GM12878 (cell line): ENCODE data around the gene PIM2. TPM values are rescaled to one million over a fixed set of nuclear protein-coding genes. Genes with fewer than 3 reads are reported as not detected.

Experiments
- CEBPZ ChIP-seq: fragments of 150-350 bp; IDR thresholded peaks from 2 replicates; pipeline ENCODE4 v1.6.1; 2016; ENCODE audit warnings: low read depth, low read length
- CUX1 ChIP-seq: IDR thresholded peaks from 2 replicates; pipeline ENCODE4 v1.6.1; 2012; ENCODE audit warnings: improper control_type of control experiment, low read depth, low read length; ENCODE audit not compliant: insufficient replicate concordance
- E2F8 ChIP-seq: fragments of 450-650 bp; IDR thresholded peaks from 2 replicates; pipeline ENCODE4 v1.6.1; 2018; ENCODE audit warnings: mild to moderate bottlenecking, low read depth, moderate library complexity; ENCODE audit not compliant: partially characterized antibody
- IKZF1 ChIP-seq: fragments of 450-650 bp; conservative IDR thresholded peaks from 2 replicates; pipeline ENCODE4 v1.6.1; 2017; ENCODE audit warnings: antibody characterized with exemption, mild to moderate bottlenecking
- MEF2A ChIP-seq: IDR thresholded peaks from 2 replicates; pipeline ENCODE4 v1.6.1; 2011; ENCODE audit warnings: low read depth, mild to moderate bottlenecking, low read length, moderate library complexity; ENCODE audit not compliant: insufficient read depth
- MTA2 ChIP-seq: fragments of 450-650 bp; IDR thresholded peaks from 2 replicates; pipeline ENCODE4 v1.6.1; 2016; ENCODE audit warnings: low read depth, mild to moderate bottlenecking, moderate library complexity
- MYB ChIP-seq: fragments of 150-350 bp; IDR thresholded peaks from 2 replicates; pipeline ENCODE4 v1.6.1; 2014; ENCODE audit warnings: mild to moderate bottlenecking, low read depth, low read length, borderline replicate concordance
- NBN ChIP-seq: fragments of 450-650 bp; IDR thresholded peaks from 2 replicates; pipeline ENCODE4 v1.6.1; 2016
- NFIC ChIP-seq: IDR thresholded peaks from 2 replicates; pipeline ENCODE4 v1.6.1; 2012; ENCODE audit warnings: low read depth, mild to moderate bottlenecking, inconsistent platforms, low read length, moderate library complexity
- RELA ChIP-seq: fragments of 450-650 bp; IDR thresholded peaks from 2 replicates; pipeline ENCODE4 v1.8.0; 2014; ENCODE audit warnings: borderline replicate concordance; ENCODE audit not compliant: partially characterized antibody
- RELB ChIP-seq: fragments of 450-650 bp; IDR thresholded peaks from 2 replicates; pipeline ENCODE4 v1.6.1; 2017; ENCODE audit warnings: low read depth, mild to moderate bottlenecking, moderate library complexity
- SMAD5 ChIP-seq: IDR thresholded peaks from 2 replicates; pipeline ENCODE4 v1.6.1; 2016; ENCODE audit warnings: antibody characterized with exemption, low read depth
- TBL1XR1 ChIP-seq: IDR thresholded peaks from 2 replicates; pipeline ENCODE4 v1.6.1; 2012; ENCODE audit warnings: low read depth, low read length, improper control_type of control experiment
- polyA plus RNA-seq, 11 experiments: library from polyadenylated mRNA; depleted of rRNA in 4 of 11; unstranded in 6 of 11; stranded (reverse) in 5 of 11; fragments of >200 nt; fragmentation: Nextera tagmentation in 4 of 11; fragmentation: Illumina TruSeq in 1 of 11; extraction: Ambion mirVana in 4 of 11; extraction: Trizol in 1 of 11; gene quantifications; 1 replicate in 1 of 11; 2 replicates in 10 of 11; pipeline versions ENCODE4 v1.2.1 to v1.2.3, GENCODE V29; 2011 to 2016; ENCODE audit warnings: inconsistent platforms in 2 of 11, missing spikeins in 2 of 11, low read depth in 1 of 11
- total RNA-seq, 4 experiments: library from RNA; depleted of rRNA in 3 of 4; stranded (reverse); fragments of >200 nt in 3 of 4; fragmentation: Illumina TruSeq in 1 of 4; extraction: Trizol in 1 of 4; gene quantifications; 2 replicates each; pipeline versions ENCODE4 v1.2.1 to v1.2.3, GENCODE V29; 2013 to 2021

The PIM2 gene
- total and polyA plus RNA-seq, 10 of the 15 experiments (the other 5 are each of a cell fraction or from before 2014, with no cell fraction given): 19.2 to 96.8 (median 32.3) TPM

- TF ChIP-seq CEBPZ (no peak), NBN (peak; percentile 19; the same call in 1 of the 2 replicates), MEF2A (no peak), IKZF1 (peak; percentile 71), MTA2 (no peak), RELB (0 out of 2 replicates have a peak, but pooled peaks have one; percentile 45), E2F8 (no peak), RELA (no peak), CUX1 (peak; percentile 26), SMAD5 (no peak), NFIC (no peak), MYB (peak; percentile 88; the same call in 1 of the 2 replicates), TBL1XR1 (0 out of 2 replicates have a peak, but pooled peaks have one; percentile 47)
Measured at GRCh38 chrX:48917139-48918001, 1.5 kb downstream of the PIM2 start (continued).
